ENCODE measurements around the gene P4HA2. TPM values are rescaled to one million over a fixed set of nuclear protein-coding genes. Genes with fewer than 3 reads are reported as not detected.

P4HA2 gene
- total and polyA plus RNA-seq, 9 of the 15 experiments (the other 6 are each of a cell fraction or from before 2014, with no cell fraction given) = 9.6 to 50.0 (median 12.7) TPM

GRCh38 chr5:132226516-132227234 lies 978 bp downstream of the P4HA2 start (continued):
- TF ChIP-seq ZNF318 (IDR thresholded peaks at IDR 0.05; ENCODE audit: borderline replicate concordance in 1 of 2, low read depth in 1 of 2) (no peak), ZMIZ1 (IDR thresholded peaks at IDR 0.05; ENCODE audit: low read depth in 2 of 2, low read length in 2 of 2) (no peak), ZBTB12 (CRISPR knock-in tag; IDR thresholded peaks at IDR 0.05) (no peak)

All from K562 (cell line).